HG03442 (cell line): ENCODE measurements around the gene ARMC9.
"Not testable (repeated sequence)": the region's sequence is repeated elsewhere in the genome, so short reads cannot be mapped to it uniquely, and the experiment has no call there.

Experiments used
- ATAC-seq: cut with Tn5 transposase; IDR thresholded peaks from one replicate; pipeline ENCODE4 v1.9.1; 2021; ENCODE audit warnings: mild to moderate bottlenecking, moderate library complexity; ENCODE audit not compliant: unreplicated experiment

The ARMC9 gene

GRCh38 chr2:231277962-231278361, 79.5 kb downstream of the ARMC9 start:
- no peak for ATAC-seq

- no peak for ATAC-seq
Measured at GRCh38 chr2:231278868-231279267, 80.4 kb downstream of the ARMC9 start.

GRCh38 chr2:231280846-231281245, 82.4 kb downstream of the ARMC9 start:
- ATAC-seq: no peak

GRCh38 chr2:231284296-231284695, 85.9 kb downstream of the ARMC9 start:
- ATAC-seq: no peak

- ATAC-seq: no peak
Measured at GRCh38 chr2:231286964-231287363, 88.5 kb downstream of the ARMC9 start.

GRCh38 chr2:231287696-231288095, 89.3 kb downstream of the ARMC9 start:
- ATAC-seq: no peak

GRCh38 chr2:231288590-231288989, 90.2 kb downstream of the ARMC9 start:
- no peak for ATAC-seq

- ATAC-seq: no peak
Measured at GRCh38 chr2:231290321-231291015, 92.0 kb downstream of the ARMC9 start.

- no peak for ATAC-seq
Measured at GRCh38 chr2:231292472-231293134, 94.2 kb downstream of the ARMC9 start.

GRCh38 chr2:231293163-231293562, 94.7 kb downstream of the ARMC9 start:
- no peak for ATAC-seq

- no peak for ATAC-seq
Measured at GRCh38 chr2:231294116-231294515, 95.7 kb downstream of the ARMC9 start.

GRCh38 chr2:231294571-231295362, 96.3 kb downstream of the ARMC9 start:
- ATAC-seq: no peak

GRCh38 chr2:231295363-231295655, 96.9 kb downstream of the ARMC9 start:
- no peak for ATAC-seq

- no peak for ATAC-seq
Measured at GRCh38 chr2:231296401-231296974, 98.1 kb downstream of the ARMC9 start.

- peak; percentile 62 for ATAC-seq
Measured at GRCh38 chr2:231297108-231297908, 98.9 kb downstream of the ARMC9 start.

GRCh38 chr2:231298091-231298490, 99.7 kb downstream of the ARMC9 start:
- ATAC-seq: no peak

- no peak for ATAC-seq
Measured at GRCh38 chr2:231299267-231299666, 100.8 kb downstream of the ARMC9 start.

GRCh38 chr2:231300020-231300721, 101.7 kb downstream of the ARMC9 start:
- ATAC-seq: no peak

GRCh38 chr2:231300722-231301076, 102.3 kb downstream of the ARMC9 start:
- ATAC-seq: no peak

- not testable (repeated sequence) for ATAC-seq
Measured at GRCh38 chr2:231304259-231304658, 105.8 kb downstream of the ARMC9 start.
